ENCODE results near the gene AKT2. TPM values are rescaled to one million over a fixed set of nuclear protein-coding genes. Genes with fewer than 3 reads are reported as not detected.

The AKT2 gene
- total RNA-seq, 1 experiment from 2014 or later, result 141 TPM

DNA sequence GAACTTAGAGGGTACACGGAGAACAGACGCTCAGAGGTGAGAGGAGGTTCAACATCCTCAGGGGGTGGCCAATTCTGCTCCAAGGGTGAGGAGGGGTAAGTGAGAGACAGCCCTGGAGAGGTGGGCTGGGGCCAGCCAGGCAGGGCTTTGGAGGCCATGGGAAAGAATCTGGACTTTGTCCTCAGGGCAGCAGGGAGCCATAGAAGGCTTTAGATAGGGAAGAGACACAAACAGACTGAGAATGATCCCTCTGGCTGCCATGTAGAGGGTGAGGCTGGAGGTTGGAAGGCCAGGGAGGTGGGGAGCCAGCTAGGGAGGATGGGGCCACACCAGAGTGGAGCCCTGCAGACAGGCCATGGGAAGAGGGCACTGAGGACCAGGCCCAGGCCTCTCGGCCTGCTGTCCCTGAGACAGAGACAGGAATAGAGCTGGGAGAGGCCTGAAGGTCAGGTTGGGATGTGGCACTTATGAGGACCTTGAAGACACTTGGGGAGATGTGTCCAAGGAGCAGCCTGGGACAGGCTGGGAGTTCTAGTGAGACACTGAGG lies 29.5 kb downstream of the AKT2 start:
- TF ChIP-seq JUND (IDR thresholded peaks at IDR 0.05), result no peak
- TF ChIP-seq CBX3 (IDR thresholded peaks at IDR 0.05; ENCODE audit: low read depth), result no peak
- TF ChIP-seq CEBPB (IDR thresholded peaks at IDR 0.05; ENCODE audit: low read depth), result no peak
- TF ChIP-seq EGR1 (IDR thresholded peaks at IDR 0.05; ENCODE audit: low read depth), result no peak
- no peak for TF ChIP-seq YY1 (IDR thresholded peaks at IDR 0.05; ENCODE audit: extremely low read depth, insufficient replicate concordance, low read depth, low read length)
- H3K27ac ChIP-seq (ENCODE audit: low read depth, low read length), result no peak overlapping the region
- intact Hi-C loops (cut with micrococcal nuclease), result no loop called here
- peaks cover 14 to 24% of the 10 kb centered on the region in 2 experiments; a peak in 3 of 4 replicates for H3K36me3 ChIP-seq (ENCODE audit: control insufficient read depth in 1 of 2, insufficient read depth in 2 of 2, low read length in 2 of 2)
- RAD21 ChIA-PET (ENCODE audit: low non-redundant PET in 1 of 2, low total read pairs in 2 of 2, uncharacterized antibody in 2 of 2, unreplicated experiment in 2 of 2), result no interaction called here
- no peaks in the 10 kb centered on the region for H3K27me3 ChIP-seq (ENCODE audit: insufficient read depth, low read length)
- H4K20me1 ChIP-seq (ENCODE audit: insufficient read depth), result no peaks in the 10 kb centered on the region
- no peak overlapping the region for H3K9ac ChIP-seq (ENCODE audit: low read length)
- H3K9me3 ChIP-seq (ENCODE audit: control insufficient read depth in 1 of 2, insufficient read depth in 1 of 2, low read depth in 1 of 2, low read length in 2 of 2), result no peaks in the 10 kb centered on the region
- no peaks in the 10 kb centered on the region for H3K9me2 ChIP-seq (ENCODE audit: insufficient read depth)
- ATAC-seq (no peak), DNase-seq (ENCODE audit: low read depth, low spot score) (no peak)
- peaks cover 25% of the 10 kb centered on the region for H3K79me2 ChIP-seq (ENCODE audit: insufficient read depth, low read length)
- peaks cover 13 to 24% of the 10 kb centered on the region in 2 experiments; a peak in 2 of 4 replicates for H3K4me1 ChIP-seq (ENCODE audit: control insufficient read depth in 1 of 2, insufficient read depth in 2 of 2, low read length in 2 of 2)
- no TSS peak for BruUV-seq (replicated peaks)
- no peak overlapping the region for H3K4me3 ChIP-seq (replicated peaks in 1 of 2; ENCODE audit: low read depth in 1 of 2, low read length in 2 of 2)
- H3K4me2 ChIP-seq (ENCODE audit: low read length), result no peak overlapping the region
- no peak overlapping the region for H2AFZ ChIP-seq (ENCODE audit: low read depth, low read length, poor library complexity, severe bottlenecking)
- POLR2A ChIA-PET, result no interaction called here
- CTCF ChIA-PET, result no interaction called here

DNA sequence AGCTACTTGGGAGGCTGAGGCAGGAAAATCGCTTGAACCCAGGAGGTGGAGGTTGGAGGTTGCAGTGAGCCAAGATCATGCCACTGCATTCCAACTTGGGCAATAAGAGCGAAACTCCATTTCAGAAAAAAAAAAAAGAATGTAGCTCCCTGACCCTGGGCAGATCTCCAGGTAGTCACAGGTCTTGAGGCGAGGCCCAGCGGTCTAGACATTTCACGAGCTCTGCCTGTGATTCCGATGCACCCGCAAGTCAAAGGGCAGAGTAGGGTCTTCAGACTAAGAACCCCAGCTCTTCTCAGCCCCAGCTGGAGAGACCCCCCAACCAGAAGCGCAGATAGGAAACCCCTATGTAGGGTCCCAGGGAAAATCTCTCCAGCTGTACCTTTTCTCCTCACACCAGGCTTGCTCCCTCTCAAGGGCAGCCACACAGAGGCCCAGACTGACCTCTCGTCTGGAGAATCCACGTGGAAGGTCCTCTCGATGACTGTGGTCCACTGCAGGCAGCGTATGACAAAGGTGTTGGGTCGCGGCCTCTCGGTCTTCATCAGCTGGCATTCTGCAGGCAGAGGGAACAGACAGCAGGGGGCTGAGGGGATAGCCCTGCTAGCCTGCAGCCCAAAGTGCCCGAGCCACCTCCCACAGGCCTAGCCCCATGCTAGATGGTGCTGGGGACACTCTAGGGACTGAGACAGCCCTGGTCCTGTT lies 30.3 kb downstream of the AKT2 start:
- H3K9me3 ChIP-seq (ENCODE audit: control insufficient read depth in 1 of 2, insufficient read depth in 1 of 2, low read depth in 1 of 2, low read length in 2 of 2), result no peaks in the 10 kb centered on the region
- H2AFZ ChIP-seq (ENCODE audit: low read depth, low read length, poor library complexity, severe bottlenecking), result no peak overlapping the region
- RAD21 ChIA-PET (ENCODE audit: low non-redundant PET in 1 of 2, low total read pairs in 2 of 2, uncharacterized antibody in 2 of 2, unreplicated experiment in 2 of 2), result no interaction called here
- BruUV-seq (replicated peaks), result no TSS peak
- H3K4me1 ChIP-seq (ENCODE audit: control insufficient read depth in 1 of 2, insufficient read depth in 2 of 2, low read length in 2 of 2), result peaks cover 13 to 21% of the 10 kb centered on the region in 2 experiments; a peak in 2 of 4 replicates
- no peak for DNase-seq (ENCODE audit: low read depth, low spot score)
- H3K4me3 ChIP-seq (replicated peaks in 1 of 2; ENCODE audit: low read depth in 1 of 2, low read length in 2 of 2), result no peak overlapping the region
- TF ChIP-seq SRF (IDR thresholded peaks at IDR 0.05; ENCODE audit: low read depth), result no peak
- TF ChIP-seq ZNF274 (IDR thresholded peaks at IDR 0.05; ENCODE audit: low read depth, low read length), result no peak
- TF ChIP-seq, protein P1, sequence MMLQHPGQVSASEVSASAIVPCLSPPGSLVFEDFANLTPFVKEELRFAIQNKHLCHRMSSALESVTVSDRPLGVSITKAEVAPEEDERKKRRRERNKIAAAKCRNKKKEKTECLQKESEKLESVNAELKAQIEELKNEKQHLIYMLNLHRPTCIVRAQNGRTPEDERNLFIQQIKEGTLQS (IDR thresholded peaks at IDR 0.05), result no peak
- TF ChIP-seq, protein P2, sequence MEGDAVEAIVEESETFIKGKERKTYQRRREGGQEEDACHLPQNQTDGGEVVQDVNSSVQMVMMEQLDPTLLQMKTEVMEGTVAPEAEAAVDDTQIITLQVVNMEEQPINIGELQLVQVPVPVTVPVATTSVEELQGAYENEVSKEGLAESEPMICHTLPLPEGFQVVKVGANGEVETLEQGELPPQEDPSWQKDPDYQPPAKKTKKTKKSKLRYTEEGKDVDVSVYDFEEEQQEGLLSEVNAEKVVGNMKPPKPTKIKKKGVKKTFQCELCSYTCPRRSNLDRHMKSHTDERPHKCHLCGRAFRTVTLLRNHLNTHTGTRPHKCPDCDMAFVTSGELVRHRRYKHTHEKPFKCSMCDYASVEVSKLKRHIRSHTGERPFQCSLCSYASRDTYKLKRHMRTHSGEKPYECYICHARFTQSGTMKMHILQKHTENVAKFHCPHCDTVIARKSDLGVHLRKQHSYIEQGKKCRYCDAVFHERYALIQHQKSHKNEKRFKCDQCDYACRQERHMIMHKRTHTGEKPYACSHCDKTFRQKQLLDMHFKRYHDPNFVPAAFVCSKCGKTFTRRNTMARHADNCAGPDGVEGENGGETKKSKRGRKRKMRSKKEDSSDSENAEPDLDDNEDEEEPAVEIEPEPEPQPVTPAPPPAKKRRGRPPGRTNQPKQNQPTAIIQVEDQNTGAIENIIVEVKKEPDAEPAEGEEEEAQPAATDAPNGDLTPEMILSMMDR (IDR thresholded peaks at IDR 0.05 in 2 of 3, conservative IDR thresholded peaks at IDR 0.05 in 1 of 3; ENCODE audit: borderline replicate concordance in 1 of 3, insufficient read depth in 1 of 3, low read depth in 2 of 3, low read length in 2 of 3), result no peak
- TF ChIP-seq YY1 (IDR thresholded peaks at IDR 0.05; ENCODE audit: extremely low read depth, insufficient replicate concordance, low read depth, low read length), result no peak
- TF ChIP-seq SP1 (IDR thresholded peaks at IDR 0.05; ENCODE audit: low read depth), result no peak
- no peak for TF ChIP-seq JUND (IDR thresholded peaks at IDR 0.05)
- no peak for TF ChIP-seq CEBPB (IDR thresholded peaks at IDR 0.05; ENCODE audit: low read depth)
- no peak for TF ChIP-seq RAD21 (IDR thresholded peaks at IDR 0.05; ENCODE audit: low read depth)
- no peak for TF ChIP-seq ZFX (IDR thresholded peaks at IDR 0.05)
- TF ChIP-seq SIN3A (IDR thresholded peaks at IDR 0.05; ENCODE audit: low read depth), result no peak
- no peak for TF ChIP-seq POLR2AphosphoS5 (IDR thresholded peaks at IDR 0.05; ENCODE audit: low read depth, low read length)
- TF ChIP-seq, protein P3, sequence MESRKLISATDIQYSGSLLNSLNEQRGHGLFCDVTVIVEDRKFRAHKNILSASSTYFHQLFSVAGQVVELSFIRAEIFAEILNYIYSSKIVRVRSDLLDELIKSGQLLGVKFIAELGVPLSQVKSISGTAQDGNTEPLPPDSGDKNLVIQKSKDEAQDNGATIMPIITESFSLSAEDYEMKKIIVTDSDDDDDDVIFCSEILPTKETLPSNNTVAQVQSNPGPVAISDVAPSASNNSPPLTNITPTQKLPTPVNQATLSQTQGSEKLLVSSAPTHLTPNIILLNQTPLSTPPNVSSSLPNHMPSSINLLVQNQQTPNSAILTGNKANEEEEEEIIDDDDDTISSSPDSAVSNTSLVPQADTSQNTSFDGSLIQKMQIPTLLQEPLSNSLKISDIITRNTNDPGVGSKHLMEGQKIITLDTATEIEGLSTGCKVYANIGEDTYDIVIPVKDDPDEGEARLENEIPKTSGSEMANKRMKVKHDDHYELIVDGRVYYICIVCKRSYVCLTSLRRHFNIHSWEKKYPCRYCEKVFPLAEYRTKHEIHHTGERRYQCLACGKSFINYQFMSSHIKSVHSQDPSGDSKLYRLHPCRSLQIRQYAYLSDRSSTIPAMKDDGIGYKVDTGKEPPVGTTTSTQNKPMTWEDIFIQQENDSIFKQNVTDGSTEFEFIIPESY (IDR thresholded peaks at IDR 0.05; ENCODE audit: extremely low read depth, insufficient replicate concordance, low read length), result no peak
- no peak for TF ChIP-seq EZH2 (IDR thresholded peaks at IDR 0.05)
- H3K79me2 ChIP-seq (ENCODE audit: insufficient read depth, low read length), result peaks cover 24% of the 10 kb centered on the region
- no peaks in the 10 kb centered on the region for H4K20me1 ChIP-seq (ENCODE audit: insufficient read depth)
- H3K9ac ChIP-seq (ENCODE audit: low read length), result no peak overlapping the region
- CTCF ChIA-PET, result no interaction called here
- ATAC-seq, result no peak
- peaks cover 14 to 24% of the 10 kb centered on the region in 2 experiments; a peak in 3 of 4 replicates for H3K36me3 ChIP-seq (ENCODE audit: control insufficient read depth in 1 of 2, insufficient read depth in 2 of 2, low read length in 2 of 2)
- intact Hi-C loops (cut with micrococcal nuclease), result no loop called here
- H3K4me2 ChIP-seq (ENCODE audit: low read length), result no peak overlapping the region
- no peak overlapping the region for H3K27ac ChIP-seq (ENCODE audit: low read depth, low read length)
- POLR2A ChIA-PET, result no interaction called here
- H3K9me2 ChIP-seq (ENCODE audit: insufficient read depth), result no peaks in the 10 kb centered on the region
- no peaks in the 10 kb centered on the region for H3K27me3 ChIP-seq (ENCODE audit: insufficient read depth, low read length)
